H9 (cell line): ENCODE data around the gene OR52N1. TPM values are rescaled to one million over a fixed set of nuclear protein-coding genes. Genes with fewer than 3 reads are reported as not detected.

ENCODE experiments used
- DNase-seq: peaks from one replicate; pipeline ENCODE4 v3.0.0-alpha.2; 2017
- H2AFZ ChIP-seq: one replicate; pipeline ENCODE4 v1.6.1; 2013; ENCODE audit warnings: mild to moderate bottlenecking, low read length, control low read depth, moderate library complexity
- H2AK5ac ChIP-seq: 2 replicates; pipeline ENCODE4 v1.6.1; 2013; ENCODE audit warnings: low read length, control low read depth, mixed read lengths; ENCODE audit not compliant: insufficient read length
- H2BK120ac ChIP-seq: one replicate; pipeline ENCODE4 v1.6.1; 2013; ENCODE audit warnings: low read depth, mild to moderate bottlenecking, low read length, control low read depth, inconsistent platforms; ENCODE audit not compliant: poor library complexity, severe bottlenecking
- H2BK12ac ChIP-seq: 2 replicates; pipeline ENCODE4 v1.6.1; 2013; ENCODE audit warnings: low read length, control low read depth, mixed read lengths, low read depth; ENCODE audit not compliant: insufficient read length
- H2BK15ac ChIP-seq: 2 replicates; pipeline ENCODE4 v1.6.1; 2013; ENCODE audit warnings: low read depth, low read length, control low read depth
- H2BK20ac ChIP-seq: one replicate; pipeline ENCODE4 v1.6.1; 2013; ENCODE audit warnings: low read depth, mild to moderate bottlenecking, low read length, control low read depth, inconsistent platforms; ENCODE audit not compliant: poor library complexity, severe bottlenecking
- H2BK5ac ChIP-seq: 2 replicates; pipeline ENCODE4 v1.6.1; 2013; ENCODE audit warnings: low read length, control low read depth, mixed read lengths; ENCODE audit not compliant: insufficient read length
- H3K14ac ChIP-seq: 2 replicates; pipeline ENCODE4 v1.6.1; 2013; ENCODE audit warnings: low read length, control low read depth; ENCODE audit not compliant: insufficient read depth
- H3K18ac ChIP-seq: 2 replicates; pipeline ENCODE4 v1.6.1; 2013; ENCODE audit warnings: low read depth, mild to moderate bottlenecking, mixed read lengths, low read length, control low read depth; ENCODE audit not compliant: insufficient read length
- H3K23ac ChIP-seq: 2 replicates; pipeline ENCODE4 v1.6.1; 2013; ENCODE audit warnings: low read length, control low read depth, mixed read lengths, low read depth; ENCODE audit not compliant: insufficient read length
- H3K23me2 ChIP-seq: 2 replicates; pipeline ENCODE4 v1.6.1; 2013; ENCODE audit warnings: low read depth, mild to moderate bottlenecking, mixed read lengths, low read length, control low read depth; ENCODE audit not compliant: insufficient read length, poor library complexity, severe bottlenecking
- H3K27ac ChIP-seq: 2 replicates; pipeline ENCODE4 v1.5.1; 2013; ENCODE audit warnings: low read length, control low read depth, mixed read lengths, low read depth; ENCODE audit not compliant: insufficient read length
- H3K27me3 ChIP-seq: 2 replicates; pipeline ENCODE4 v1.6.1; 2013; ENCODE audit warnings: low read length, control low read depth, inconsistent platforms; ENCODE audit not compliant: insufficient read depth
- H3K4ac ChIP-seq: 2 replicates; pipeline ENCODE4 v1.6.1; 2013; ENCODE audit warnings: low read depth, mild to moderate bottlenecking, control low read depth, inconsistent platforms, low read length, moderate library complexity
- H3K4me1 ChIP-seq: 2 replicates; pipeline ENCODE4 v1.6.1; 2013; ENCODE audit warnings: low read length, control low read depth, inconsistent platforms; ENCODE audit not compliant: insufficient read depth
- H3K4me2 ChIP-seq: 2 replicates; pipeline ENCODE4 v1.6.1; 2013; ENCODE audit warnings: low read length, control low read depth, mixed read lengths; ENCODE audit not compliant: insufficient read length, insufficient read depth
- H3K56ac ChIP-seq: 2 replicates; pipeline ENCODE4 v1.6.1; 2013; ENCODE audit warnings: low read depth, mild to moderate bottlenecking, mixed read lengths, low read length, control low read depth; ENCODE audit not compliant: insufficient read length
- H3K79me1 ChIP-seq: 2 replicates; pipeline ENCODE4 v1.6.1; 2013; ENCODE audit warnings: low read depth, mild to moderate bottlenecking, moderate library complexity, low read length, control low read depth, inconsistent platforms; ENCODE audit not compliant: insufficient read depth, poor library complexity, severe bottlenecking
- H3K79me2 ChIP-seq: 2 replicates; pipeline ENCODE4 v1.6.1; 2013; ENCODE audit warnings: low read length, control low read depth, inconsistent platforms; ENCODE audit not compliant: insufficient read depth
- H3K9ac ChIP-seq: 2 replicates; pipeline ENCODE4 v1.6.1; 2013; ENCODE audit warnings: low read length, control low read depth, mixed read lengths; ENCODE audit not compliant: insufficient read length; ENCODE audit errors: extremely low read depth
- H3K9me3 ChIP-seq: one replicate; pipeline ENCODE4 v1.6.1; 2013; ENCODE audit warnings: low read depth, low read length, inconsistent platforms; ENCODE audit not compliant: control insufficient read depth
- H3T11ph ChIP-seq: one replicate; pipeline ENCODE4 v1.6.1; 2013; ENCODE audit warnings: mild to moderate bottlenecking, low read length, control low read depth, inconsistent platforms
- H4K20me1 ChIP-seq: one replicate; pipeline ENCODE4 v1.6.1; 2013; ENCODE audit not compliant: control insufficient read depth, insufficient read length, insufficient read depth
- H4K5ac ChIP-seq: 2 replicates; pipeline ENCODE4 v1.6.1; 2013; ENCODE audit warnings: low read depth, mild to moderate bottlenecking, mixed read lengths, low read length, control low read depth; ENCODE audit not compliant: insufficient read length
- H4K8ac ChIP-seq: replicated peaks from 2 replicates; pipeline ENCODE4 v1.6.1; 2013; ENCODE audit warnings: low read length, control low read depth, mixed read lengths, low read depth; ENCODE audit not compliant: insufficient read length
- H4K91ac ChIP-seq: 2 replicates; pipeline ENCODE4 v1.6.1; 2013; ENCODE audit warnings: low read depth, mild to moderate bottlenecking, moderate library complexity, mixed read lengths, low read length, control low read depth; ENCODE audit not compliant: insufficient read length
- H3K27ac Mint-ChIP-seq, 3 experiments: 2 replicates in 2 of 3; 3 replicates in 1 of 3; pipeline ENCODE4 v1.8.0; 2020 to 2021; ENCODE audit warnings: mixed read lengths in 3 of 3, mild to moderate bottlenecking in 1 of 3, moderate library complexity in 1 of 3
- H3K27me3 Mint-ChIP-seq: 2 replicates; pipeline ENCODE4 v1.8.0; 2021; ENCODE audit warnings: low read depth, mild to moderate bottlenecking, moderate library complexity, mixed read lengths
- H3K36me3 Mint-ChIP-seq, 3 experiments: 2 replicates in 2 of 3; 3 replicates in 1 of 3; pipeline ENCODE4 v1.8.0; 2020 to 2021; ENCODE audit warnings: low read depth in 3 of 3, mixed read lengths in 3 of 3; ENCODE audit not compliant: insufficient read depth in 1 of 3
- H3K4me1 Mint-ChIP-seq, 2 experiments: 2 replicates each; pipeline ENCODE4 v1.8.0; 2020; ENCODE audit warnings: mixed read lengths in 2 of 2
- H3K4me3 Mint-ChIP-seq, 2 experiments: 2 replicates in 1 of 2; 3 replicates in 1 of 2; pipeline ENCODE4 v1.8.0; 2020 to 2021; ENCODE audit warnings: mild to moderate bottlenecking in 2 of 2, mixed read lengths in 2 of 2, moderate library complexity in 1 of 2
- H3K9me3 Mint-ChIP-seq, 2 experiments: 2 replicates in 1 of 2; 3 replicates in 1 of 2; pipeline ENCODE4 v1.8.0; 2020; ENCODE audit warnings: mild to moderate bottlenecking in 2 of 2, mixed read lengths in 2 of 2, moderate library complexity in 1 of 2
- CTCF ChIP-seq: fragments of 200-600 bp; sonication (generic); conservative IDR thresholded peaks from 3 replicates; pipeline ENCODE4 v1.8.0; 2021; ENCODE audit warnings: antibody characterized with exemption, mild to moderate bottlenecking
- WGBS: extraction: QIAGEN DNeasy Blood & Tissue Kit; methylation state at CpG from one replicate; pipeline ENCODE4 v1.1.7; 2013; ENCODE audit warnings: missing lambda C conversion rate, low lambda C conversion rate, mixed read lengths; ENCODE audit not compliant: insufficient read length; ENCODE audit errors: extremely low coverage; 5-methylcytosine and 5-hydroxymethylcytosine counted together
- total RNA-seq: library from RNA; stranded (reverse); gene quantifications from 2 replicates; pipeline ENCODE4 v1.2.1, GENCODE V29; 2021

The OR52N1 gene
- total RNA-seq, 1 experiment from 2014 or later = not detected

GRCh38 chr11:5738431-5738830 is 52.6 kb downstream of the OR52N1 start:
- no peak for DNase-seq
- H3K9me3 Mint-ChIP-seq = no peaks in the 10 kb centered on the region
- TF ChIP-seq CTCF = no peak
- H4K91ac ChIP-seq = no peak overlapping the region
- 0 out of 4 replicates have a peak, but pooled peaks cover 0 to 2% of the 10 kb centered on the region in 2 experiments for H3K4me1 Mint-ChIP-seq
- H3K18ac ChIP-seq = no peak overlapping the region
- H4K8ac ChIP-seq = no peak overlapping the region
- no peak overlapping the region for H4K5ac ChIP-seq
- H2BK5ac ChIP-seq = no peak overlapping the region
- no peak overlapping the region for H2BK15ac ChIP-seq
- no peak overlapping the region for H3K23ac ChIP-seq
- no peak overlapping the region for H3K4me2 ChIP-seq
- no peaks in the 10 kb centered on the region for H3K79me2 ChIP-seq
- H4K20me1 ChIP-seq = no peaks in the 10 kb centered on the region
- no CpG with 5 or more reads among the region's 1 CpG for WGBS
- no peak overlapping the region for H3T11ph ChIP-seq
- no peak overlapping the region for H3K14ac ChIP-seq
- H3K4me1 ChIP-seq = no peaks in the 10 kb centered on the region
- no peak overlapping the region for H3K27ac ChIP-seq
- H3K23me2 ChIP-seq = no peaks in the 10 kb centered on the region
- H2BK120ac ChIP-seq = no peak overlapping the region
- no peak overlapping the region for H2BK20ac ChIP-seq
- H3K56ac ChIP-seq = no peak overlapping the region
- H3K79me1 ChIP-seq = no peaks in the 10 kb centered on the region
- H3K4ac ChIP-seq = no peak overlapping the region
- no peak overlapping the region for H3K27ac Mint-ChIP-seq
- no peak overlapping the region for H2BK12ac ChIP-seq
- H3K27me3 ChIP-seq = no peaks in the 10 kb centered on the region
- H2AFZ ChIP-seq = no peak overlapping the region
- H3K9me3 ChIP-seq = no peaks in the 10 kb centered on the region
- H3K27me3 Mint-ChIP-seq = no peaks in the 10 kb centered on the region
- no peak overlapping the region for H3K4me3 Mint-ChIP-seq
- no peak overlapping the region for H3K9ac ChIP-seq
- no peak overlapping the region for H2AK5ac ChIP-seq
- no peaks in the 10 kb centered on the region for H3K36me3 Mint-ChIP-seq
